ENCODE results near the gene LRRC37A. TPM values are rescaled to one million over a fixed set of nuclear protein-coding genes. Genes with fewer than 3 reads are reported as not detected.
A peak's percentile ranks its signal among the peaks of the same experiment; 100 is the strongest.
"Not testable (repeated sequence)": the region's sequence is repeated elsewhere in the genome, so short reads cannot be mapped to it uniquely, and the experiment has no call there.

The LRRC37A gene
- total RNA-seq, 2 donors from 2014 or later = 0.85 to 2.1 TPM

DNA sequence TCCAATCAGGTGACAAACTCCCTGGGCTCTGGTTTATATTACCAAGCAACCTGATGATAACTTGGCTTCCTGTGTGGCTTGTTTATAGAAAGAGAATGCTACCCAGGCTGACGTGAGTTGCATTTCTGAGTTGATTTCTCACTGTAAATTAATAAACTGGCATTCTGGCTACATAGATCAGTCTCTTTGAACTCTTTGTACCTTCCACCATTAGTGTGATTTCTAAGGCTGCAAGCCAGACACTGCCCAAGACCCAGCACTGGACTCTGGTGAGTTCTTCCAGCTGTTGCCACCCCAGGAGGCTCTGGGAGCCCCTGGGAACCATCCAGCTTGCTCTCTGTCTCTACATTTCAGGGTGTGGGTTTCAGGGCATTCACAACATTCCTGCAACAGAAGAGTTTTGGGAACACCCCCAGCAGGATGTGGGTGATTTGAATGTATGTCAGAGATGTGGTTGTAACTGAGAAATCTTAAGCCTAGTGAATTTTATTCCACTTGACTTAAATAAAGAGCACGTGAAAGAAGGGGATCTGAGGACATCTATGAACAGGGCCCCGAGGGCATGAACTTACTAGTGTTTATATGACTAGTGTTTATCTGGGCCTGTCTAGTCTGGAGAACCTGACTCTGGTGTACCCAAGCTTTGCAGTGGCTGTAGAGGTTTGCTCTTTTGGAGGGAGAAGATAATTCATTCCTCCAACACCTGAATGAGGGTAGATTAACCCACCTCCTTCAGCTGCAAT lies 30.3 kb upstream of the LRRC37A start:
- Histone ChIP-seq H3K36me3 (no peaks in the 10 kb centered on the region), H3K9ac (ENCODE audit: low read depth in 2 of 2, low read length in 2 of 2) (no peak overlapping the region), H3K27ac (peak overlapping the region; percentile 23), H3K4me3 (no peak overlapping the region), H3K4me1 (no peaks in the 10 kb centered on the region), H3K9me3 (no peaks in the 10 kb centered on the region), H3K27me3 (no peaks in the 10 kb centered on the region)
- DNase-seq = no peak
- intact Hi-C loops (cut with DNase I) = no loop called here
- TF ChIP-seq, protein P1, sequence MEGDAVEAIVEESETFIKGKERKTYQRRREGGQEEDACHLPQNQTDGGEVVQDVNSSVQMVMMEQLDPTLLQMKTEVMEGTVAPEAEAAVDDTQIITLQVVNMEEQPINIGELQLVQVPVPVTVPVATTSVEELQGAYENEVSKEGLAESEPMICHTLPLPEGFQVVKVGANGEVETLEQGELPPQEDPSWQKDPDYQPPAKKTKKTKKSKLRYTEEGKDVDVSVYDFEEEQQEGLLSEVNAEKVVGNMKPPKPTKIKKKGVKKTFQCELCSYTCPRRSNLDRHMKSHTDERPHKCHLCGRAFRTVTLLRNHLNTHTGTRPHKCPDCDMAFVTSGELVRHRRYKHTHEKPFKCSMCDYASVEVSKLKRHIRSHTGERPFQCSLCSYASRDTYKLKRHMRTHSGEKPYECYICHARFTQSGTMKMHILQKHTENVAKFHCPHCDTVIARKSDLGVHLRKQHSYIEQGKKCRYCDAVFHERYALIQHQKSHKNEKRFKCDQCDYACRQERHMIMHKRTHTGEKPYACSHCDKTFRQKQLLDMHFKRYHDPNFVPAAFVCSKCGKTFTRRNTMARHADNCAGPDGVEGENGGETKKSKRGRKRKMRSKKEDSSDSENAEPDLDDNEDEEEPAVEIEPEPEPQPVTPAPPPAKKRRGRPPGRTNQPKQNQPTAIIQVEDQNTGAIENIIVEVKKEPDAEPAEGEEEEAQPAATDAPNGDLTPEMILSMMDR (IDR thresholded peaks at IDR 0.05) = no peak

DNA sequence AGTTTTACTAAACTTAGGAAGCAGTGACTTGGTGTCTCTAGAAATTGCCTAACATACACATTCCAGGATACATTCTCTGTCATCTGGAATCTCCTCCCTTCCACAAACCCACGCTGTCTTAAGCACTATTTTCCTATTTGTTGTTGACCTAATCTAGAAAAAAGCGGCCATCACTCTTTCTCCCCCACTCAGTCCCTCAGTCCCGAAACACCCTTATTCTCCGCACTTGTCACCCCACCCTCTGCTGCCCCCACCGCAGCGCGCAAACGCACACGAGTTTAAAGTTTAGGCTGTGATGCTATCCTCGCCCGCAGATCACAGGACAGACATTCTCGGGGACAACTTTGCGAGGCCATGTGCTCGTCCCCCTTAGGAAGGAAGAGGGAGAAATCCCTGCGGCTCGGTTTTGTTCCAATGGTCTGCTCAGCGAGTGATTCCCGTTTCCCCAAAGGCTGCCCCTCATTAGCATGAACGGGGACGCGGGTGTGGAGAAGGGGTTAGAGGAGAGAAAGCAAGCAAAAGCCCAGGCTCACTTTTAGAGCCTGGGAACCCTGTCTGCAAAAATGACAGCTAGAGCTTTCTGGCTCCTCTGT lies 28.8 kb upstream of the LRRC37A start:
- H3K4me1 ChIP-seq; H3K36me3 ChIP-seq; H3K27me3 ChIP-seq; H3K9me3 ChIP-seq; DNase-seq; intact Hi-C loops (cut with DNase I): not testable (repeated sequence)
- H3K9ac ChIP-seq (ENCODE audit: low read depth in 2 of 2, low read length in 2 of 2) = peak overlapping the region; percentile 72 to 77
- H3K27ac ChIP-seq = peak overlapping the region; percentile 82
- H3K4me3 ChIP-seq = peak overlapping the region; percentile 35

DNA sequence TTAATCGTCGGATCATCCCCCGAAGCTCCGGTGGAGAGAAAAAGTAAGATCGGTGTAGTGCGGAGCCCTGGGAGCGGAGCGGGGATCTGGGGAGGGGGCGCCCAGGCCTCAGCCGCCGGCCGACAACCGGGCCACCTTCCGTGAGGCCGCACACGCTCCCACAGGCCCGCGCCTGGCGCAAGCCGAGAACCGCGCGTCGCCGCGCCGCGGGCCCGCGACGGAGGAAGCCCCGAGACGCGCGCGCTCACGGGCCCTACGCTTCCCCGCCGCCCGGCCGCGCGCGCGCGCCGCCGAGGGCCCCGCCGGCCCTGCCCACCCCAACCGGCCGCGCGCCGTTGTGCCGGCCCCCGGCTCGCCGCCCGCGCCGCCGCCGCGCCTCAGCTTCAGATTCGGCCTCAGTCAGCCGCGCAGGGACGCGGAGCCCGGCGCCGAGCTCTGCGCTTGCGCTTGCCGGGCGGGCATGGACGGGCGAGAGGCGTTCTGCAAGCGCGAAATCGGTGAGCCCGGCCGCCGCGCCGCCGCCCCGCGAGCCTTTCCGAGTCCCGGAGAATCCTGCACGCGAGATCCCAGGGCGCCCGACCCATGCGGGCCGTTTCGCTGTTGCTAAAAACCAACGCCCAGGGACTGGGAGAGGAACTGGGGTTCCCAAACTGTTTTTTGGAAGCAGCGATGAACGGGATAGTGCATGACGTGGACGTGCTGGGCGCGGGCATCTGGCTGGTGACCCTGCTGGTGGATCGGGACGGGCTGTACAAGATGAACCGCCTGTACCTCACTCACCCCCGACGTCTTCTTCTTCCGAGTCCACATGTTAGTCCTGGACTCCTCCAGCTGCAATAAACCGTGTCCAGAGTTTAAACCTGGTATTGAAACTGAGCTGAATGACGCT lies 28.0 kb upstream of the LRRC37A start:
- TF ChIP-seq, protein P1 (IDR thresholded peaks at IDR 0.05) = no peak
- Histone ChIP-seq H3K27me3 (no peaks in the 10 kb centered on the region), H3K4me3 (peak overlapping the region; percentile 76), H3K9ac (ENCODE audit: low read depth in 2 of 2, low read length in 2 of 2) (peak overlapping the region; percentile 75 to 82), H3K27ac (peak overlapping the region; percentile 93), H3K4me1 (no peaks in the 10 kb centered on the region), H3K9me3 (no peaks in the 10 kb centered on the region), H3K36me3 (no peaks in the 10 kb centered on the region)
- DNase-seq = peak; percentile 90
- intact Hi-C loops (cut with DNase I) = no loop called here

DNA sequence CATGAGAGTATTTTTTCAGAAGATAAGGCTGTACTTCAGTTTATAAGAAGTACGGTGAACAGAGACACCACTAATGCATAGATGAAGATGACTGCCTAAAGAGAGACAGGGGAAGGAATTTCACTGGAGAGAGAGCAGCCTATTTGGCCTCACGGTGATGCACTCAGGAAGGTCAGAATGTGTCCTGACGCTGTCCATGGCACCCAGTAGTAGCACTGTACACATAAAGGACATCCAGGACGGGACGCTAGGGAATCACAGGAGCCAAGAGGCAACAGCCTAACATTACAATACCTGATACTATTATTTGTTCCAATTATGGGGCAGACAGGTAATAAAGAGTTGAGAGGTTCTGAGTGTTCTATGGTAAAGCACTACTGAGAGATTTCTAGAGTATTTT lies 24.9 kb upstream of the LRRC37A start:
- intact Hi-C loops (cut with DNase I) = no loop called here
- no peak overlapping the region for H3K9ac ChIP-seq (ENCODE audit: low read depth in 2 of 2, low read length in 2 of 2)
- H3K36me3 ChIP-seq = no peaks in the 10 kb centered on the region
- no peaks in the 10 kb centered on the region for H3K27me3 ChIP-seq
- no peak overlapping the region for H3K27ac ChIP-seq
- H3K9me3 ChIP-seq = no peaks in the 10 kb centered on the region
- TF ChIP-seq, protein P1 (IDR thresholded peaks at IDR 0.05) = no peak
- H3K4me1 ChIP-seq = no peaks in the 10 kb centered on the region
- no peak for DNase-seq
- H3K4me3 ChIP-seq = no peak overlapping the region

DNA sequence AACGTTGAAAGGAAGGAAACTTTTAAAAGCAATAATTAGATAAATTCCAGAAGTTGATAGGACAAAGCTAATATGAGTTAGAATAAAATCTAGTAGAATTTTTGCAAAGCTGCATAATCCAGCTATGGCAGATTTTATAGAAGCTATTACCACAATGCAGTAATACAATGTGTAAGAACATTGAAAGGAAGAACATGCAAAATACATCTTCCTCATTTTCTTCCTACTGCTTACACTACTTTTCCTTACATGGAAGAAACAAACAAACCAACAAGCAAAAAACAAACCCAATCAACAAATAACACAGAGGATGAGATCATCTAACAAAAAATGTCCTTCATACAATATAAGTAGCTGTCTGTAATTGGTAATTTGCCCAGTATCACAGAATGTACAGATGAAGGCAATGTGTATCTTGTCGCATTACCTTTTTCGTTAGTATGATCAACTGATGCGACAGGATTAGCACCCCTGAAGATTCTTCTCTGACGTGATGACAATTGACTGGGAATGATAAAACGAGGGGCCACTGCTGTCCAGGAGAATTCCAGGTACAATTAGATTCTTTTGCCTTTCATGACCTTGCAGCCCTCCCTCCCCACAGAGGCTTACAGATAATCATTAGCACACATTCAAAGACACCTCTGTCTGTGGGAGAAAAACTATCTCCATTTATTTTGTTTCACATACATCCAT lies 21.2 kb upstream of the LRRC37A start:
- Histone ChIP-seq H3K9me3 (no peaks in the 10 kb centered on the region), H3K4me3 (no peak overlapping the region)
- intact Hi-C loops (cut with DNase I) = no loop called here

More for the DNA sequence above, 21.2 kb upstream of the LRRC37A start:
- Histone ChIP-seq H3K27ac (no peak overlapping the region), H3K9ac (ENCODE audit: low read depth in 2 of 2, low read length in 2 of 2) (no peak overlapping the region), H3K27me3 (no peaks in the 10 kb centered on the region), H3K4me1 (no peaks in the 10 kb centered on the region), H3K36me3 (no peaks in the 10 kb centered on the region)
- DNase-seq = no peak
- TF ChIP-seq, protein P1 (IDR thresholded peaks at IDR 0.05) = no peak

Measured in colonic mucosa (tissue), 4 donors.